HT-29 (cell line): ENCODE data around the gene BAZ1A. TPM values are rescaled to one million over a fixed set of nuclear protein-coding genes. Genes with fewer than 3 reads are reported as not detected.

ENCODE experiments used
- DNase-seq: peaks from one replicate; pipeline ENCODE4 v3.0.0-alpha.2; 2015; ENCODE audit warnings: low spot score
- small RNA-seq: library from RNA; depleted of rRNA; stranded (forward); fragments of <200 nt; gene quantifications from one replicate; pipeline ENCODE3, GENCODE V24; 2014
- total RNA-seq: library from RNA; depleted of rRNA; stranded (reverse); fragments of >200 nt; shearing (Covaris generic); gene quantifications from 2 replicates; pipeline ENCODE4 v1.2.3, GENCODE V29; 2014; rRNA removed

Gene BAZ1A
- total RNA-seq, 1 experiment from 2014 or later, result 14.9 TPM

DNA sequence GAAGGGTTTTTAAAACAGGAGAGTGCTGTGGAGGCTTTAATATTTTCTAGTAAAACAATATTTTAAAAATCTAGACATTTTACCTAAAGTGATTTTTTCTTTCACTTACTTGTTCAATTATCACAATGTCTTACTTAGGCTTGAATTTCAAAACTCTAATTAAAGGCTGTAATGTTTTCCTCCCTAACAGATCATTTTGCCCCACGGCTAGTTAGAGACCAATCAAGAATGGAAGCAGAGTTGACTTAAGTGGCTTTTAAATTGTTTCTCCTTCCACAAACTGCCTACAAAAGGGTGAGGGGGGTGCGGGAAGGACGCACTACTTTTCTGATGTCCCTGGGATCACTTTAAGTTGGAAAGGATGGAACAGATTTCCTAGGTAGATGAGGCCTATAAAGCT, 151.3 kb downstream of the BAZ1A start:
- DNase-seq, result no peak

DNA sequence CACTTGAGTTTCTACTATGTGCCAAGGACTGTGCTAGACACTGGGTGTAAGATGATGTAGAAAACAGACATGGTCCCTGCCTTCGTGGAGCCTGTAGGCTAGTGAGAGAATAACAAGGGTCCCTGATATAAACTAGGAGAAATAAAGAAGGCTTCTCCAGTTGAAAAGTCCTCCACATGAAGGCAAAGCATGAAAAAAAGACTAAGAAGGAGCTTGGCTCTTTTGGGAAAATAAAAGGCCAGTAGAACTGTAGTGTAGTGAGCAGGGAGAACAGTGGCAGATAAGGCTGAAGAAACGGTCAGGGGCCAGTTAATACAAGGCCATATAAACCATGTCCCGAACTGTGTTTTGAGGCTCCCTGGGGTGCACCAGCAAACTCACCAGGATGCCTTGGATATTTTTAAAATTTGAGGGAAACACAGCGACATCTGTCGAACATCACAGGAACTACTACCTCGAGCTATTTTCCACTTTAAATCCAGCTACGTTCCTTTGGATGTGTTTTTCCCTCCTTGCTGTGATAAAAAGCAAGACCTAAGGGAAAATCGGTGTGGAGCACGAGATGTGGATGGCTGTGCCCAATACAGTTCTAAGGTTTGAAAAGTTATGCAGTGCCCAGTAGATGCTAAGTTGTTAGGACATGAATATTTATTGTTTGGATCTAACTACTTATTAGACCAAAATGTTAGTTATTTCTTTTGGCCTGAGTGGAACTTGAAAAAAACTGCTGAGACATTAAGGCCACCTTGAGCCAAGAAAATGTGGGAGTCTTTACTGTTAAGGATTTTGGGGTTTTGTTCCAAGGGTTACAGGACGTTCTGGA, 152.2 kb downstream of the BAZ1A start:
- DNase-seq, result peak; percentile 65

DNA sequence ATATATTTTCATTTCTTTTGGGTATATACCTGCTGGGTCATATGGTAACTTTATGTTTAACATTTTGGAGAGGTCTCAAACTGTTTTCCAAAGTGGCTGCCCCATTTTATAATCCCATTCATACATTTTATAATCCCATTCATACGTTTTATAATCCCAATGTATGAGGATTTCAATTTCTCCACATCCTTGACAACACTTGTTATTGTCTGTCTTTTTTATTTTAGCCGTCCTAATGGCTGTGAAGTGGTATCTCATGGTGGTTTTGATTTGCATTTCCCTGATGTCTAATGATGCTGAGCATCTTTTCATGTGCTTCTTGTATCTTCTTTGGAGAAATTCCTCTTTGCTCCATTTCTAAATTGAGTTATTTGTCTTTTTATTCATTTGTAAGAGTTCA, 154.0 kb downstream of the BAZ1A start:
- no peak for DNase-seq

DNA sequence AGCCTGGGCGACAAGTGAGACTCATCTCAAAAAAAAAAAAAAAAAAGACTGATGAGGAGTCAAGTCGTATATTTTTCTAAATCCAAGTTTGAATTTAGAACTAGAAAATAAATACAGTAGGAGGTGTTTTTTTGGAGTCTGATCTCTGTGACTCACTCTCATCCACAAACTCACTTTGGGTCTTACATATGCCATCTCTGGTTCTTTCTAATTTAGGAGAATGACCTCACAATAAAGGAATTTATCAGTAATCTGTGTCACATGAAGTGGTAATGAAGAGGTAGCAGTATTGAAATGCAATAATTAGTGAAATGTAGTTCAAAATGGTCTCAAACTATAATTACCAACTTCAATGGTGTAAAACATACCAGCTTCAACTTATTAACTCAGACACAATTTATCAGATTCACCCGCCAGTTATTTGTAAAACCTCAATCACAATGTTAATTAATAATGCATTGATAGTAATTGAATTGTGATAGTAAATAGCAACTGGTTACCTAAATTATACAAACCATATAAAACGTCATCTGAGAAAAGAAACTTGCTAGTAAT, 156.3 kb downstream of the BAZ1A start:
- DNase-seq, result no peak

DNA sequence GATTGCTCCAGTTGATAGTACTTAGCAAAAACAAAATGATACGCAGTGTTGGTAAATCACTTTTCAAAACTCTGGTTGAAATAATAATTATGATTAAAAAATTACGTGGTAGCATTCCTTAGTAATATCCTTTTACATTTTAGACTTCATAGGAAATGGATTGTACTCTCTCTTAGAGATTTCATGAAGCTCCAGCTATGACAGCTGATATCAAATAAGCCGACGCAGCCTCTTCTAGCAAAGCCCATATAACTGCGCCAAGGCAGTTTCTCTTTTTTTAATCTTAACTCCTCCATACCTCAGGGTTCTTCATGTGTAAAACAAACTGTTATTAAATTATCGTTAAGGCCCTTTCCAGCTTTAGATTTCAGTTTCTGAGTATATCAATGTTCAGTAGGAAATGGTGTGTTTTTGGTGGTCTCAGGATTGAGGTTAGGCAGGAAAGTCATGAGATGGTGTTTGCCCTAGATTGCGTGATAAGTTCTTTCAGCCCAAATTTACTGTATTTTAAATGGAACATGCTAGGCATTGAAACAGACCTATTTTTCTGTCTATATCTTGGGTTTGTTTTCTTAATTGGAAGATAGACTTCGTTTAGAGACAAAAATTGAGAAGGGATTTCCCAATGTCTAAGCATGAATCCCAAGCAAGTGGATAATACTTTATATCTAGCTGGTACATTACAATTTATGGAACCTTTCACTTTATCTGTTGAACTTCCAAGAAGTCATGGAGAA, 159.9 kb downstream of the BAZ1A start:
- DNase-seq, result no peak

DNA sequence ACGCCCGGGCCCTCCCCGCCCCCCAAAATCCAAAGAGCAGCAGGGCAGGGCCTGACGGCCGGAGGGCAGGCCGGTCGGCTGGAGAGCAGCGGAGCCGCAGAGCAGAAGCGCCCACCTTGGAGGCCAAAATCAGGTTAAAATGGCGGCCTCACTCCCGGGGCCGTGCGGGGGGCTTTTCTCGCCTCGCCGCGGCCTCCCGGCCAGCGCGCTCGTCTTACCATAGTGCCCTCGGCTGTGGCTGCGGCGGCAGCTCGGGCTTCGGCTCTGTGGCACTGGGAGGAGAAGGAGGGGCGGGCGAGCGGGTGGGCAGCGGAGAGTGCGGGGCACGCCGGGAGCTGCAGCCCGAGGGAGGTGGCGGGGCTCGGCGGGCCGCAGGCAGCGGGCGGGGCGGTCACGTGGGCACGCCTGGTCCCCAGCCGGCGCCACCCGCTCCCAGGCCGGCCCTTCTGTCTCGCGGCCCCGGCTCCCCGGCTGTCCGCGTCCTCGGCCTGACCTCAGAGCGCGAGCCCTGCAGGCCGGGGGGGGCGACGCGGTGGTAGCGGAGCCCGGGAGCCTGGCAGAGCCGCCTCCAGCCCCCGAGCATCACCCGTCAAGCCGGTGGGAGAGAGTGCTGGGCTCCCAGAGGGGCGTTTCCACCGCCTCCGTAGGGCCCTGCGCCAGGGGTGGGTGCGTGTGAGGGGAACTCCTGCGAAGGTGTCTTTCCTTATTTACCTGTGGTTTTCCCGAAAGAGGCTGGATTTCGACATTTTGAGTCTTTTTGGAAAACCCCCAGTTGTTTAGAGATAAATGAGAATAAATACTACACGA, 160.6 kb downstream of the BAZ1A start, which contains the start of gene CFL2:
Gene CFL2, minus strand, starts transcription at position 274 of the 807 bp plus-strand sequence. Its CDS starts 53 bp downstream, at position 221.
- peak; percentile 54 for DNase-seq

DNA sequence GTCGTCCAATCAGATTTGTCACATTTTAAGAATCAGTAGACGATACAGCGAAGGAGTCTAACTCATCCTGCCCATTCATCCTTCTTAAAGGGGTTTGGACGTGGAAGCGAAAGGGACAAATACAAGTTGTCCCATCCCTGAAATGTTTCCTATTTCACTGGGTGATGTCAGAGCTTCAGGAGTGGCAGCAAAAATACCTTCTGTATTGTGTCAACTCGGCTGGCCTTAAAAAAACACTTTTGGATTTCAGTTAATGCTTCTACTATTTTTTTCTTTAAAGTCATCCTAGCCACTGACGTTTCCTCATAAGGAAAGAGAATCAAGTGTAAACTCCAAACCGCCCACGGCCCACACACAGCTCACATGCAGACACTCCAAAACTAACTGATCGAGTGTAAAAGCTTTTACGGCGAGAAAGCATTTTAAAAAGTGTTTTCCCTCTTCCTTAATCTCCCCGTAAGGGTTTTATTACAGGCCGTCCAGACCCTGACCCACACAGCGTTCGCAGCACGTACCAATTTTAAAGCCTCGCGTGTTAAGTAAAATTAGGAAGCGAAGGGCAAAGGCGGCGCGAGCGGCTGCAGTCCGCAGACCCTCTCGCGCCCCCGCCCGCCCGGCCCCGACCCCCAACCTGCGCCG, 161.4 kb downstream of the BAZ1A start:
- peak; percentile 12 for DNase-seq

DNA sequence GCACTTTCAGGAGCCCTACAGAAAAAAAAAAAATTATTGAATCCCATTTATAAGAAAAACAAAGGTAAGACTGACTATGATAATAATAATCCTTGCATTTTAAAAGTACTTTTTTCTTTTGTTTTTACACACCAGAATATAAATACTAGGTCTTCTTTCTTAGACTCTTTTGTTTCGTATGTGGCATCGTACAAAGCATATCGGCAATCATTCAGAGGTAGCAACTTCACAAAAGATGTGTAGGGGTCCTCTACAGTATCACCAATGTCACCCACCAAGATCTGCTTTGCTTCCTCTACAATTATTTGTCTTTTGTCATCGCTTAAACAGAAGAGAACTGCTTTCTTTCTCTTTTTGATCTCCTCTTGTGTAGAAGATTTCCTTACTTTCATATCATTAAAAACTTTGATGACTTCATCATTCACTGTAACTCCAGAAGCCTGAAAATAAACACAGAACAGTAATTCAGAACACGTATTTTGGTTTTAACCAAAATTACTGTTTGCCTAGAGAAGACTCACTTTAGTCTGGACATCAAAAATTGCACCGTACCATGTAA, 162.0 kb downstream of the BAZ1A start:
- no peak for DNase-seq

DNA sequence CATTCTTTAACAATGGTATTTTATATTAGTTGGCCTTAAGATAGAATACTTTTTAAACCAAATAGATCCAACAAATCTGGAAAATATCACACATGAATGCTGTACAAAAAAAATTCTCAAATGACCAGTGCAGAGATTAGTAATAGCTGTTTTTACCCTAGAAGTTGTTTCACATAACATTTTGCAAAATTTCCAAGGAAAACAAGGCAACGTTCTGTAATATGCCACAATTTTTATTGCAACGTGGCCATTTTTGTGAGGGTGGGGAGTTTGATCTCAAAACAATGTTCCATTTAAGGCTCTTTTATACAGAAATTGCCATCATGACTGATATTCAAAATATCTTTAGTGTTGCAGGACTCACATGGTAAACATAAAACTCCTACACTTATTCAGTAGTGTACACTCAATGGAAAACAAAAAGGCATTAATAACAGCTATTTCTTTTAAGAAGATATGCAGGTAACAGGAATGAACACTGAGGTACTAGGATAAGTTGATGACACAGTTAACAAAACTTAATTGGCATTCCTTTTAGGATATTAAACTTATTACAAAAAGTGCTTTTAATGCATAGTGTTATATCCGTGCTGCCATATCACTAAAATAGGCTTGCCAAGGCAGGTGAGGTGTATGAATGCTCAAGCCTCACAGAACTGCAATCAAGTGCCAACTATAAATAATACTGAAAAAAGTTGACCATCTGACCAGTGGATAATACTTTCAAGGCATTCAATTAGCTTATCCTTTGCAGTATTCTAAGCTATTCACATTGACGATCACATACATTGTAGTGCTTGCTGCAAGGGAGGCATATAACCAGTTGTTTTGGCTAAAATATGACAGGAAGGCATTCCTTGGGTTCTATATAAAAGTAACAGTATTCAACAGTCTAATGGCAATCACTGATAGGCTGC, 163.1 kb downstream of the BAZ1A start:
- DNase-seq, result no peak

DNA sequence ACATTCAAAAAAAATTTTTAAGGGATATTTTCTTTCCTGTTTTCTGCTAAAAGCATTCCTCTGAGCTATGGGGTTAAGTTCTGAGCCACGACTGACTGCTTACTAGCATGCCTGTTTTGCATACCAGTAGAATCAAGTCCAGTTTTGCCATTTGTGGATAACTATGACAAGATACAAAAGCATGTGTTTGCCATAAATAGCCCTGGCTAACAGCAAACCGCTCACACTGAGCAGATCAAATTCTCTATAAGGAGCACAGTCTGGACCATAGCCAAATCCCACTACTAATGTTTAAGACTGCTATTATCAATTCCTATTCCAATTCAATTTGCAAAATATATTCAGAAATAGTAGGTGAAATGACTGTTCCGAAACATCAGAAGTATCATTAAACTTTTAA, 164.0 kb downstream of the BAZ1A start:
- DNase-seq, result no peak

DNA sequence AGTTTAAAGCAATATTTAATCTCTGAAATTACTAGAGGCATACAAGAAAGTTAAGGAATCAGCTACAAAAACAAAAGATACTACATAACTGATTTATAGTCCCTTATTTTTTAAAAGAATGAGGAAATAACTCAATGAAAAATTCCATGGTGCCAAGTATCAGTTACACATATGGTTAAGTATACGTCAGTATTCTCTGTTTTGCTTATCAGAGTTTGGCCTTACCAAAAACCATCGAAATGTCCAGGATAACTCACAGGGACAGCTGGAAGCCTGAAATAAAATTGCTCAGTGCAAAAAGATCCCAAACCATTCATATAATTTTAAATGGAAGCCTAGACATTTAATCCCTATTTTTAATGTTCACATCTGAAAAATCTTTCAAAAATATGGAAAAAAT, 164.4 kb downstream of the BAZ1A start:
- DNase-seq, result no peak

DNA sequence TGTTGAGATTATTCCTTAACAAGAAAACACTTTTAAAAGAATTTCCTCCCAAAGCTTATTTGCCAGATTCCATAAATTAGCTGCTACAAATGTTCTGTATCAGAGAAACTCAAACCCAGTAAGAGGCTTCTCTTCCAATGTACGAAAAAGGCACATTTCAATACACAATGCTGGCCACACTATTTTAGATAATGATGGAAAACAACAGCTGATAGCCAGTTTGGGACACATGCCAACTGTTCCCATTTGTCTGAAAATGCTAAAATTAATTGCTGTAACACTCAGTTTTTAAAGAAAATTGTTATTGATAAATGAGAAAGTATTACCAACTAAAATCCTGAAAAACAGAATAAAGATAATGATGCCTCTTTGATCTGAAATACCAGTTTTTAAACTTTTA, 165.2 kb downstream of the BAZ1A start:
- no peak for DNase-seq

DNA sequence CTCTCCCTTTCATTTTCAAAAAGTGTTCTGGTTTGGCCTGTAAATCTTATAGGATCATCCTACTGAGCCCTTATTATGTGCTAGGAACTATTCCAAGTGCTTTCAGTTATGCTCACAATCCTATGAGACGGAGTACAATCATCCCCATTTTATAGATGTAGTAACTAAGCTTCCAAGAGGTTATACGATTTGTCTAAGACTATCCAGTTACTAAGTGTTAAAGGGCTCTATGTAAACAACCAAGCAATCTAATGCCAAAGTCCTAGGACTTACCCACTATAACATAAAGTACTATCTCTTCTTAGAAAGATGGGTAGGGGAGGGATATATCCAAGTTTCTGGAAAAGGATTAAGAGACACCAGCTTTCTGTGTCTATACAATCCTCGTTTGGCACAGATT, 167.4 kb downstream of the BAZ1A start:
- no peak for DNase-seq

Small RNA genes within 50 kb of the gene (small RNA-seq; reads per million reads assigned to genes)
- gene AL121603.1, result not detected
- not detected for gene RNU7-41P

Other genes starting within 250 kb of the BAZ1A start
- gene SNX6, start 245.2 kb downstream of the BAZ1A start, total RNA-seq, result 9.4 and 9.8 TPM in 2 replicates
- gene CFL2, start 160.8 kb downstream of the BAZ1A start, total RNA-seq, result 4.4 and 5.0 TPM in 2 replicates
- gene SRP54, start 107.6 kb upstream of the BAZ1A start, total RNA-seq, result 23.3 and 26.1 TPM in 2 replicates
- 34.8 and 35.3 TPM in 2 replicates for gene FAM177A1, start 170.9 kb upstream of the BAZ1A start, total RNA-seq
- 10.9 and 11.0 TPM in 2 replicates for gene PPP2R3C, start 246.6 kb upstream of the BAZ1A start, total RNA-seq
- gene PRORP, start 247.2 kb upstream of the BAZ1A start, total RNA-seq, result 14.0 and 18.6 TPM in 2 replicates